ENCODE data around the gene KDM7A. TPM values are rescaled to one million over a fixed set of nuclear protein-coding genes. Genes with fewer than 3 reads are reported as not detected.

The KDM7A gene, protein sequence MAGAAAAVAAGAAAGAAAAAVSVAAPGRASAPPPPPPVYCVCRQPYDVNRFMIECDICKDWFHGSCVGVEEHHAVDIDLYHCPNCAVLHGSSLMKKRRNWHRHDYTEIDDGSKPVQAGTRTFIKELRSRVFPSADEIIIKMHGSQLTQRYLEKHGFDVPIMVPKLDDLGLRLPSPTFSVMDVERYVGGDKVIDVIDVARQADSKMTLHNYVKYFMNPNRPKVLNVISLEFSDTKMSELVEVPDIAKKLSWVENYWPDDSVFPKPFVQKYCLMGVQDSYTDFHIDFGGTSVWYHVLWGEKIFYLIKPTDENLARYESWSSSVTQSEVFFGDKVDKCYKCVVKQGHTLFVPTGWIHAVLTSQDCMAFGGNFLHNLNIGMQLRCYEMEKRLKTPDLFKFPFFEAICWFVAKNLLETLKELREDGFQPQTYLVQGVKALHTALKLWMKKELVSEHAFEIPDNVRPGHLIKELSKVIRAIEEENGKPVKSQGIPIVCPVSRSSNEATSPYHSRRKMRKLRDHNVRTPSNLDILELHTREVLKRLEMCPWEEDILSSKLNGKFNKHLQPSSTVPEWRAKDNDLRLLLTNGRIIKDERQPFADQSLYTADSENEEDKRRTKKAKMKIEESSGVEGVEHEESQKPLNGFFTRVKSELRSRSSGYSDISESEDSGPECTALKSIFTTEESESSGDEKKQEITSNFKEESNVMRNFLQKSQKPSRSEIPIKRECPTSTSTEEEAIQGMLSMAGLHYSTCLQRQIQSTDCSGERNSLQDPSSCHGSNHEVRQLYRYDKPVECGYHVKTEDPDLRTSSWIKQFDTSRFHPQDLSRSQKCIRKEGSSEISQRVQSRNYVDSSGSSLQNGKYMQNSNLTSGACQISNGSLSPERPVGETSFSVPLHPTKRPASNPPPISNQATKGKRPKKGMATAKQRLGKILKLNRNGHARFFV
- total RNA-seq (ENCODE audit: unreplicated experiment): 25.4 TPM
- long read RNA-seq, full-length matches to known transcripts: 1 of 4 reads
- long read RNA-seq, partial matches to known transcripts: 1 of 4 reads
- long read RNA-seq, other reads (novel, unspliced or antisense): 2 of 4 reads

DNA sequence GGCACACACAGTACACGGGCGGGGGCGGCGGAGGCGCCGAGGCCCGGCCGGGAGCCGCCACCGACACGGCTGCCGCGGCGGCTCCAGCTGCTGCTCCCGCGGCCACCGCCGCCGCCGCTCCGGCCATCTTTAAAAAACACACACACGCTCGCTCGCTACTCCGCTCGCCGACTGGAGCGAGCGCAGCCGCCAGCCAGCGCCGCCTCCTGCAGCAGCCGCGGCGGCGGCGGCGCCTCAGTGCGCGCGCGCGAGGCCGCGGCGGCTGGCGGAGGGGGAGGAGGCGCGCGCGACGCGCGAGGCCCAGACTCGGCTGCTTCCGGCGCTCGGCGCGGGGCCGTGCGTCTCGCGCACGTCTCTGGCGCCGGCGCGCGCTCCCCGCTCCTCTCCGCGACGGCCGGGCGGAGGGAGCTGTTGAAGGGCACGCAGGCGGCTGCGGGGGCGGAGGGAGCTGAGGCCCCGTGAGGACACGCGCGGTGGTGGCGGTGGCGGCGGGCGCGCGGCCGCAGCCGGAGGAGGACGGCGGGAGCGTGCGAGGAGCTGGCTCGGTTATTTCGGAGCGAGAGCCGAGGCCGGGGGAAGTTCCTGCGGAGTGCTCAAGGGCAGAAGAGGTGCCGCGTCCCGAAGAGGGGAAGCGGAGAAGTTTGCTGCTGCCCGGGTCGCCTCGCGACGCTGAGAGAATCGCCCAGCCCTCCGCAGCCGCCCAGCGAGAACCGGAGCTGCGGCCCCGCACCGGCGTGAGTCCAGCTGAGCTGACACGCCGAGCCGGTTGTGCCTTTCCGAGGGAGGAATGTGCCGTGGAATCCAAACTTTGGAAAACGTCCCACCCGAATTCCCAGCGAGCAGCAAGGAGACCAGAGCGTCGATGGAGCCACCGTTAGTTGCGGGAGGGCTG is at the start of gene KDM7A:
Gene KDM7A, minus strand, starts transcription at position 173 of the 892 bp plus-strand sequence. Its CDS starts 46 bp downstream, at position 127.
- H3K9me3 Mint-ChIP-seq (ENCODE audit: unreplicated experiment): peaks cover 11% of the 10 kb centered on the region
- peaks cover 11% of the 10 kb centered on the region for H3K27me3 Mint-ChIP-seq (ENCODE audit: unreplicated experiment)
- peak within 1 kb of the TSS; percentile 76 for H3K27ac Mint-ChIP-seq (ENCODE audit: unreplicated experiment)
- H3K36me3 Mint-ChIP-seq (ENCODE audit: unreplicated experiment): no peaks in the 10 kb centered on the region
- peaks cover 13% of the 10 kb centered on the region for H3K4me1 Mint-ChIP-seq (ENCODE audit: low read depth, unreplicated experiment)
- DNase-seq: peak; percentile 88
- H3K4me3 Mint-ChIP-seq (ENCODE audit: unreplicated experiment): peak within 1 kb of the TSS; percentile 89
- TF ChIP-seq, protein P1, sequence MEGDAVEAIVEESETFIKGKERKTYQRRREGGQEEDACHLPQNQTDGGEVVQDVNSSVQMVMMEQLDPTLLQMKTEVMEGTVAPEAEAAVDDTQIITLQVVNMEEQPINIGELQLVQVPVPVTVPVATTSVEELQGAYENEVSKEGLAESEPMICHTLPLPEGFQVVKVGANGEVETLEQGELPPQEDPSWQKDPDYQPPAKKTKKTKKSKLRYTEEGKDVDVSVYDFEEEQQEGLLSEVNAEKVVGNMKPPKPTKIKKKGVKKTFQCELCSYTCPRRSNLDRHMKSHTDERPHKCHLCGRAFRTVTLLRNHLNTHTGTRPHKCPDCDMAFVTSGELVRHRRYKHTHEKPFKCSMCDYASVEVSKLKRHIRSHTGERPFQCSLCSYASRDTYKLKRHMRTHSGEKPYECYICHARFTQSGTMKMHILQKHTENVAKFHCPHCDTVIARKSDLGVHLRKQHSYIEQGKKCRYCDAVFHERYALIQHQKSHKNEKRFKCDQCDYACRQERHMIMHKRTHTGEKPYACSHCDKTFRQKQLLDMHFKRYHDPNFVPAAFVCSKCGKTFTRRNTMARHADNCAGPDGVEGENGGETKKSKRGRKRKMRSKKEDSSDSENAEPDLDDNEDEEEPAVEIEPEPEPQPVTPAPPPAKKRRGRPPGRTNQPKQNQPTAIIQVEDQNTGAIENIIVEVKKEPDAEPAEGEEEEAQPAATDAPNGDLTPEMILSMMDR (IDR thresholded peaks at IDR 0.05; ENCODE audit: partially characterized antibody, unreplicated experiment): no peak

GRCh38 chr7:140225562-140226249 is 48.9 kb upstream of the KDM7A start:
- peaks cover 7% of the 10 kb centered on the region for H3K27me3 Mint-ChIP-seq (ENCODE audit: unreplicated experiment)
- H3K27ac Mint-ChIP-seq (ENCODE audit: unreplicated experiment): no peak overlapping the region
- H3K4me3 Mint-ChIP-seq (ENCODE audit: unreplicated experiment): no peak overlapping the region
- DNase-seq: no peak
- TF ChIP-seq, protein P1 (IDR thresholded peaks at IDR 0.05; ENCODE audit: partially characterized antibody, unreplicated experiment): no peak
- peaks cover 4% of the 10 kb centered on the region for H3K36me3 Mint-ChIP-seq (ENCODE audit: unreplicated experiment)
- H3K4me1 Mint-ChIP-seq (ENCODE audit: low read depth, unreplicated experiment): no peaks in the 10 kb centered on the region
- no peaks in the 10 kb centered on the region for H3K9me3 Mint-ChIP-seq (ENCODE audit: unreplicated experiment)

DNA sequence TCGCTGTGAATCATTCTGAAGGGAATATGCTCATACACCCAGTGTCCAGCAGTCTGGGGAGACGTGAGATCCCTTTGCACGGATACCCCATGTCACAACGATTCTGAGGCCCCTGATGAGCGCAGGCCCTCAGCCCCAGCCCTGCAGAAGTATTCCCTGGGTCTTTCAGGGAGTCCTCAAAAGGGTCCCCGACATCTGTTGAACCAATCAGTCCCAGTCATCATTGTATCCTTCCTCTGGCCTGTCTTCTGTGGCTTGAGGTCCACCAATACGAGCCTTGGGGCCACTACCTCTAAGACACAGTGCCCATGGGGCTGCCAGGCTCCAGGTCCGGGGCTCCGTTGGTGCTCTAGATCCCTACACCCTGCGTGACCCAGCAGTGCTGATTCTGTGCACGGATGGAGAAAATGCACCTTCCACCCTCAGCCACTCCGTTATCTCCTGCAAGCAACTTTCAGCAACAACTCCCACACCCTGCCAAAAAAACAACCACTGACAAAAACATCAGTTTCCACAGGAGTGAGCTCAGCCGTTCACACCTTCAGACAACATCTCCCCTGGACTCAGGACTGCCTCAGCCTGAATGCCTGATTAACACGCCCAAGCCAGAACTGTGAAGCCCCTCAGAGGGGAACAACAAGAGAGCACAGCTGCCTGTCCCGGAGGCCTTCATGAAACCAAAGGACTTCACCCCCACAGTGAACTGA is 46.9 kb upstream of the KDM7A start:
- H3K4me1 Mint-ChIP-seq (ENCODE audit: low read depth, unreplicated experiment): no peaks in the 10 kb centered on the region
- H3K9me3 Mint-ChIP-seq (ENCODE audit: unreplicated experiment): no peaks in the 10 kb centered on the region
- H3K27ac Mint-ChIP-seq (ENCODE audit: unreplicated experiment): no peak overlapping the region
- H3K36me3 Mint-ChIP-seq (ENCODE audit: unreplicated experiment): peaks cover 4% of the 10 kb centered on the region
- no peak for DNase-seq
- H3K4me3 Mint-ChIP-seq (ENCODE audit: unreplicated experiment): no peak overlapping the region
- TF ChIP-seq, protein P1 (IDR thresholded peaks at IDR 0.05; ENCODE audit: partially characterized antibody, unreplicated experiment): no peak
- peaks cover 3% of the 10 kb centered on the region for H3K27me3 Mint-ChIP-seq (ENCODE audit: unreplicated experiment)

- Mint-ChIP-seq H3K9me3 (ENCODE audit: unreplicated experiment) (no peaks in the 10 kb centered on the region), H3K27ac (ENCODE audit: unreplicated experiment) (no peak overlapping the region), H3K4me3 (ENCODE audit: unreplicated experiment) (no peak overlapping the region), H3K27me3 (ENCODE audit: unreplicated experiment) (peaks cover 3% of the 10 kb centered on the region), H3K36me3 (ENCODE audit: unreplicated experiment) (peaks cover 1% of the 10 kb centered on the region), H3K4me1 (ENCODE audit: low read depth, unreplicated experiment) (no peaks in the 10 kb centered on the region)
- DNase-seq: no peak
- TF ChIP-seq, protein P1 (IDR thresholded peaks at IDR 0.05; ENCODE audit: partially characterized antibody, unreplicated experiment): no peak
These were observed 46.0 kb upstream of the KDM7A start for GRCh38 chr7:140222814-140223213.
